GM12864 (cell line): Measurements from ENCODE around the gene SMARCA5.

Source experiments
- DNase-seq: peaks from one replicate; pipeline ENCODE4 v3.0.0-alpha.2; 2011; ENCODE audit warnings: low read depth
- H3K4me3 ChIP-seq: 2 replicates; pipeline ENCODE4 v1.5.1; 2011; ENCODE audit warnings: mild to moderate bottlenecking, low read depth, low read length, control low read depth
- TF ChIP-seq, protein P1 (sequence below): IDR thresholded peaks from 2 replicates; pipeline ENCODE4 v1.5.1; 2011; ENCODE audit warnings: low read depth, mild to moderate bottlenecking, moderate library complexity, low read length, control low read depth, inconsistent platforms; ENCODE audit errors: missing control alignments

SMARCA5 gene, protein sequence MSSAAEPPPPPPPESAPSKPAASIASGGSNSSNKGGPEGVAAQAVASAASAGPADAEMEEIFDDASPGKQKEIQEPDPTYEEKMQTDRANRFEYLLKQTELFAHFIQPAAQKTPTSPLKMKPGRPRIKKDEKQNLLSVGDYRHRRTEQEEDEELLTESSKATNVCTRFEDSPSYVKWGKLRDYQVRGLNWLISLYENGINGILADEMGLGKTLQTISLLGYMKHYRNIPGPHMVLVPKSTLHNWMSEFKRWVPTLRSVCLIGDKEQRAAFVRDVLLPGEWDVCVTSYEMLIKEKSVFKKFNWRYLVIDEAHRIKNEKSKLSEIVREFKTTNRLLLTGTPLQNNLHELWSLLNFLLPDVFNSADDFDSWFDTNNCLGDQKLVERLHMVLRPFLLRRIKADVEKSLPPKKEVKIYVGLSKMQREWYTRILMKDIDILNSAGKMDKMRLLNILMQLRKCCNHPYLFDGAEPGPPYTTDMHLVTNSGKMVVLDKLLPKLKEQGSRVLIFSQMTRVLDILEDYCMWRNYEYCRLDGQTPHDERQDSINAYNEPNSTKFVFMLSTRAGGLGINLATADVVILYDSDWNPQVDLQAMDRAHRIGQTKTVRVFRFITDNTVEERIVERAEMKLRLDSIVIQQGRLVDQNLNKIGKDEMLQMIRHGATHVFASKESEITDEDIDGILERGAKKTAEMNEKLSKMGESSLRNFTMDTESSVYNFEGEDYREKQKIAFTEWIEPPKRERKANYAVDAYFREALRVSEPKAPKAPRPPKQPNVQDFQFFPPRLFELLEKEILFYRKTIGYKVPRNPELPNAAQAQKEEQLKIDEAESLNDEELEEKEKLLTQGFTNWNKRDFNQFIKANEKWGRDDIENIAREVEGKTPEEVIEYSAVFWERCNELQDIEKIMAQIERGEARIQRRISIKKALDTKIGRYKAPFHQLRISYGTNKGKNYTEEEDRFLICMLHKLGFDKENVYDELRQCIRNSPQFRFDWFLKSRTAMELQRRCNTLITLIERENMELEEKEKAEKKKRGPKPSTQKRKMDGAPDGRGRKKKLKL

DNA sequence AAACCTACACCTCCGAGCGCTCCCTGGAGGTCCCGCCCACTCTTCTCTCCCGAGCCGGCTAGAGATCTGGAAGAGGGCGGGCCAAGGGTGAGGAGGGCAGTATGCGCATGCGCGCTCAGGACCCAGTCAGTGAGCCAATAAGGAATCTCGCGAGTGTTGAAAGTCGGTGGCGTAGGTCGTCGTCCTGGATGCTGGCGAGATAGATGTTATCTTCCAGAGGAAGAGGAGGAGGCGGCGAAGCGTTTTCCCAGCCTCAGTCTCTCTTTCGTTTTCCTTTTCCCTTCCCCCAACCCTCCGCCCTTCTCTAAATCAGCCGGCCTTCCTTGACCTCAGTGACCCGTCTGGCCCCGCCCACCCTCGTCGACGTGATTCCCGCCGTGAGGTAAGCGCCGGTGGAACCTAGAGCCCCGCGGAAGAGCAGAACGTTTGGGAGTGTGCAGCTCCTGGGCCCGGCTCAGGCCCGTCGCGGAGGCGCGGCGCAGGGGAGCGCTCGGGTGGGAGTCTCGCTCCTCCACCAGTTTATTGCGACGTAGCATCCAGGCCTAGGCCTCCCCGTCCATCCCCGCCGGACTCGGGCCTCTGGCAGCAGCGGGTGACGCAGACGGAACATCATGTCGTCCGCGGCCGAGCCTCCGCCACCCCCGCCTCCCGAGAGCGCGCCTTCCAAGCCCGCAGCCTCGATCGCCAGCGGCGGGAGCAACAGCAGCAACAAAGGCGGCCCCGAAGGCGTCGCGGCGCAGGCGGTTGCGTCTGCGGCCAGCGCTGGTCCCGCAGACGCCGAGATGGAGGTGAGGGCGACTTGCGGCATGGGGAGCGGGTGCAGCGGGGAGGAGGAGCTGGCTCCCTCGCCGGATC lies at the start of gene SMARCA5:
SMARCA5 (plus strand) TSS at position 389 of the 855 bp plus-strand sequence; CDS start at position 612, 223 bp downstream.
- peak; percentile 95 for DNase-seq
- TF ChIP-seq, protein P1, sequence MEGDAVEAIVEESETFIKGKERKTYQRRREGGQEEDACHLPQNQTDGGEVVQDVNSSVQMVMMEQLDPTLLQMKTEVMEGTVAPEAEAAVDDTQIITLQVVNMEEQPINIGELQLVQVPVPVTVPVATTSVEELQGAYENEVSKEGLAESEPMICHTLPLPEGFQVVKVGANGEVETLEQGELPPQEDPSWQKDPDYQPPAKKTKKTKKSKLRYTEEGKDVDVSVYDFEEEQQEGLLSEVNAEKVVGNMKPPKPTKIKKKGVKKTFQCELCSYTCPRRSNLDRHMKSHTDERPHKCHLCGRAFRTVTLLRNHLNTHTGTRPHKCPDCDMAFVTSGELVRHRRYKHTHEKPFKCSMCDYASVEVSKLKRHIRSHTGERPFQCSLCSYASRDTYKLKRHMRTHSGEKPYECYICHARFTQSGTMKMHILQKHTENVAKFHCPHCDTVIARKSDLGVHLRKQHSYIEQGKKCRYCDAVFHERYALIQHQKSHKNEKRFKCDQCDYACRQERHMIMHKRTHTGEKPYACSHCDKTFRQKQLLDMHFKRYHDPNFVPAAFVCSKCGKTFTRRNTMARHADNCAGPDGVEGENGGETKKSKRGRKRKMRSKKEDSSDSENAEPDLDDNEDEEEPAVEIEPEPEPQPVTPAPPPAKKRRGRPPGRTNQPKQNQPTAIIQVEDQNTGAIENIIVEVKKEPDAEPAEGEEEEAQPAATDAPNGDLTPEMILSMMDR = no peak
- H3K4me3 ChIP-seq = peak within 1 kb of the TSS; percentile 84

DNA sequence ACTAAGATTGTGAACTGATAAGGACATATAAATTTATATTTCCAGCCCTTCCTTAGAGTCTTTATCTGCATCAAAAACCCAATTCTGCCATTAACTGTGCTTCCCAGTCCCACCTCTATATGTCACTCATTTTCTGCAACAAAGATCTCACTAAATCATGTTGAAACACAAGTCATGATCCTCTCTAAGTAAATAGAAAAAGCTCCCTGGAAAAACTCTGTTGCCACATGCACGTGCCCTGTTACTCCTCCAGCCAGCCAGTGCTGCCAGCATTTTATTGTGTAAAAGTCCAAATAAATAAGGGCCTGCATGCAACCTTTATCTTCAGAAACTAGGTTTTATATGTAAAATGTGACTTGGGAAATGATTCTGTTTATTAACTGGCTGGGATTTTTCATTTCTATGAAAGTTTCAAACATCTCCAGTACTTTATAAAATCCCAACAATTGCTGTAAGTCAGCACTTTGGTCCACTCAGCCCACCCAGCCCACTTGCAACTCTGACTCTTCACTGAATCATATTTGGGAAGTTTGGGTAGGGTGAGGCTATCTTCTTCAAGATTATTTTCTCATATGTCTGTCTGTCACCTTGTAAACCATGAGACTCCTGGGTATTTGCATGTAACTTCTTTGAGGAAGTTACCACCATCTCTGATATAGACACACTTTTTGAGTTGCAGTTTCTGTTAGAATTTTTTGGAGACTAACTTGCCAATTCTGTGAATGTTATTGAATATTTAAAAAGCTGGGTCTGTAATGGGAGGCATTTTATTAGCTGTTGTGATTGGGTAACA lies 40.0 kb upstream of the SMARCA5 start:
- no peak overlapping the region for H3K4me3 ChIP-seq
- no peak for DNase-seq
- TF ChIP-seq, protein P1 = no peak

DNA sequence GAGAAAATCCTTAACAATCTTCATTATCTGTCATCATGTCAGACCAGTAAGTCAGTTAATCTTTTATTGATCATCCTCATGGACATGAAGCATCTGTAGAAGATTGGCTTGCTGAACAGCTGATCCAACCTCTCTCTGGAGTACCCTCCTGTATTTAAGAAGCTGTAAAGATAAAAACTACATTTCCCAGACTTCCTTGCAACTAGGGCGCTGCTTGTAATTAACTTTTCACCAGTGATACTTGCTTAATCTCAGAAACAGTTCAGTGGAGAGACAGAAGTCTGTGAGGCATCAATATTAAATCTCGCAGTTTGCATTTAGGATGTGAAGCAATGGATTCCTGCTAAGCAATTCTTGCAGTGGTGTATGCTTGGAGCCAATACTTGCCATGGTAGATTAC lies 36.0 kb upstream of the SMARCA5 start:
- H3K4me3 ChIP-seq = no peak overlapping the region
- no peak for DNase-seq
- TF ChIP-seq, protein P1 = no peak

DNA sequence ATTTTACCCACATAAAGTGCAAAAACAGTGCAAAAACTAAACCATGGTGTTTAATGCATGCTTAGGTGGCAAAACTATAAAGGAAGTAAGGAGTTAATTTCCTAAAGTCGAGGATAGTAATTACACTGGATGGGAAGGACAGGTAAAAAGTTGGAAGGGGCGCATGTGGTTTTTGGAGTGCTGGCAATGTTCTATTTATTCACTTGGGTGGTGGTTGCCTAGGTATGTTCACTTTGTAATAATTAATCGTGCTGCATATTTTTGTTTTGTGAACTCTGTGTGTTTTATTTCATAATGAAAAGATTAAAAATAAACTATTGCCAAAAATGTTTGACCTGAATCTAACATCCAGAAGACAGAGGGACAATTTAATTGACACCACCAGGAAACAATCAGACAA lies 32.1 kb upstream of the SMARCA5 start:
- TF ChIP-seq, protein P1 = no peak
- no peak overlapping the region for H3K4me3 ChIP-seq
- DNase-seq = no peak

DNA sequence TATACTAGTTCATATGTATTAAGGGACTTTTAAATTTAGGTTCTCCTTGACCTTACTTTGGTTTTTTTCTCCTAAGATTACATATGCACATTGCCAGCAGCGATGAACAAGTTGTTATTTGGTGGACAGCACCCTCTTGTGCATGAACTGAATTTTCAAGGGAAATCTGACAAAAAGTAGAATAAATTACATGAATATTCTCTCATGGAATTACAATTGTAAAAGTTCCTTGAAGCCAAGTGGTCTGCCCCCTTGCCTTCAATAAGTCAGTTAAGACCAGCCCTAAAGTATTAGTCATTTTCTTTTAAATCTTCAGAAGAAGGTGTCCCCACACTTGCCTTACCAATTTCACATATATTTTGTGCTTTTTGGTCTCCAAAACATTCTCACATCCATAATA lies 30.7 kb upstream of the SMARCA5 start:
- TF ChIP-seq, protein P1 = peak; percentile 34
- H3K4me3 ChIP-seq = no peak overlapping the region
- no peak for DNase-seq
